SK-N-MC (cell line): Measurements from ENCODE around the gene KAT8.

Source experiments
- EZH2 ChIP-seq: fragments of 200-600 bp; sonication (generic); IDR thresholded peaks from one replicate; pipeline ENCODE4 v1.6.1; 2017; ENCODE audit warnings: antibody characterized with exemption
- FOXP2 ChIP-seq: optimal IDR thresholded peaks from 2 replicates; pipeline ENCODE3; 2011; ENCODE audit warnings: mild to moderate bottlenecking, moderate library complexity; ENCODE audit not compliant: insufficient read depth; ENCODE audit errors: extremely low read length, control extremely low read depth
- POLR2AphosphoS5 ChIP-seq: IDR thresholded peaks from 2 replicates; pipeline ENCODE4 v1.6.1; 2012; ENCODE audit warnings: mild to moderate bottlenecking, low read depth, low read length, borderline replicate concordance

GRCh38 chr16:31105677-31106213 is 11.7 kb upstream of the KAT8 start:
- no peak for TF ChIP-seq POLR2AphosphoS5
- TF ChIP-seq EZH2: no peak
- TF ChIP-seq FOXP2: no peak
